Muscle of arm (tissue), 14 donors: ENCODE measurements around the gene ACKR1. TPM values are rescaled to one million over a fixed set of nuclear protein-coding genes. Genes with fewer than 3 reads are reported as not detected.

Experiments
- DNase-seq: peaks from one replicate; pipeline ENCODE4 v3.0.0-alpha.2; 2013
- long read RNA-seq, 11 donors: transcript quantifications; one replicate each; lab custom pipeline, GENCODE V29; 2026
- polyA plus RNA-seq, 12 donors: library from polyadenylated mRNA; unstranded; fragments of 120-200 nt; gene quantifications; one replicate each; pipeline ENCODE4 v1.2.1, GENCODE V29; 2013; ENCODE audit not compliant: insufficient read length in 12 of 12

Gene ACKR1, protein sequence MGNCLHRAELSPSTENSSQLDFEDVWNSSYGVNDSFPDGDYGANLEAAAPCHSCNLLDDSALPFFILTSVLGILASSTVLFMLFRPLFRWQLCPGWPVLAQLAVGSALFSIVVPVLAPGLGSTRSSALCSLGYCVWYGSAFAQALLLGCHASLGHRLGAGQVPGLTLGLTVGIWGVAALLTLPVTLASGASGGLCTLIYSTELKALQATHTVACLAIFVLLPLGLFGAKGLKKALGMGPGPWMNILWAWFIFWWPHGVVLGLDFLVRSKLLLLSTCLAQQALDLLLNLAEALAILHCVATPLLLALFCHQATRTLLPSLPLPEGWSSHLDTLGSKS
- 1 to 10 TPM in 8 of 12 donors, under 1 TPM in 2, not detected in 2; 0.80 to 4.2 (median 2.0) TPM for polyA plus RNA-seq
- long read RNA-seq, donor 1, partial matches to known transcripts, result 0 of 4 reads
- long read RNA-seq, donor 1, other reads (novel, unspliced or antisense), result 0 of 4 reads
- long read RNA-seq, donor 2, partial matches to known transcripts, result 0 of 3 reads
- long read RNA-seq, donor 2, other reads (novel, unspliced or antisense), result 0 of 3 reads
- long read RNA-seq, donor 3, result 0 reads
- long read RNA-seq, donor 4, partial matches to known transcripts, result 0 of 1 reads
- long read RNA-seq, donor 4, other reads (novel, unspliced or antisense), result 0 of 1 reads
- long read RNA-seq, donor 5, partial matches to known transcripts, result 0 of 1 reads
- long read RNA-seq, donor 5, other reads (novel, unspliced or antisense), result 0 of 1 reads
- long read RNA-seq, donor 6, partial matches to known transcripts, result 0 of 1 reads
- long read RNA-seq, donor 6, other reads (novel, unspliced or antisense), result 0 of 1 reads
- long read RNA-seq, donor 7, result 0 reads
- long read RNA-seq, donor 8, partial matches to known transcripts, result 0 of 4 reads
- long read RNA-seq, donor 8, other reads (novel, unspliced or antisense), result 0 of 4 reads
- long read RNA-seq, donor 9, partial matches to known transcripts, result 0 of 5 reads
- long read RNA-seq, donor 9, other reads (novel, unspliced or antisense), result 0 of 5 reads
- long read RNA-seq, donor 10, partial matches to known transcripts, result 0 of 2 reads
- long read RNA-seq, donor 10, other reads (novel, unspliced or antisense), result 0 of 2 reads
- long read RNA-seq, donor 11, partial matches to known transcripts, result 0 of 3 reads
- long read RNA-seq, donor 11, other reads (novel, unspliced or antisense), result 0 of 3 reads

DNA sequence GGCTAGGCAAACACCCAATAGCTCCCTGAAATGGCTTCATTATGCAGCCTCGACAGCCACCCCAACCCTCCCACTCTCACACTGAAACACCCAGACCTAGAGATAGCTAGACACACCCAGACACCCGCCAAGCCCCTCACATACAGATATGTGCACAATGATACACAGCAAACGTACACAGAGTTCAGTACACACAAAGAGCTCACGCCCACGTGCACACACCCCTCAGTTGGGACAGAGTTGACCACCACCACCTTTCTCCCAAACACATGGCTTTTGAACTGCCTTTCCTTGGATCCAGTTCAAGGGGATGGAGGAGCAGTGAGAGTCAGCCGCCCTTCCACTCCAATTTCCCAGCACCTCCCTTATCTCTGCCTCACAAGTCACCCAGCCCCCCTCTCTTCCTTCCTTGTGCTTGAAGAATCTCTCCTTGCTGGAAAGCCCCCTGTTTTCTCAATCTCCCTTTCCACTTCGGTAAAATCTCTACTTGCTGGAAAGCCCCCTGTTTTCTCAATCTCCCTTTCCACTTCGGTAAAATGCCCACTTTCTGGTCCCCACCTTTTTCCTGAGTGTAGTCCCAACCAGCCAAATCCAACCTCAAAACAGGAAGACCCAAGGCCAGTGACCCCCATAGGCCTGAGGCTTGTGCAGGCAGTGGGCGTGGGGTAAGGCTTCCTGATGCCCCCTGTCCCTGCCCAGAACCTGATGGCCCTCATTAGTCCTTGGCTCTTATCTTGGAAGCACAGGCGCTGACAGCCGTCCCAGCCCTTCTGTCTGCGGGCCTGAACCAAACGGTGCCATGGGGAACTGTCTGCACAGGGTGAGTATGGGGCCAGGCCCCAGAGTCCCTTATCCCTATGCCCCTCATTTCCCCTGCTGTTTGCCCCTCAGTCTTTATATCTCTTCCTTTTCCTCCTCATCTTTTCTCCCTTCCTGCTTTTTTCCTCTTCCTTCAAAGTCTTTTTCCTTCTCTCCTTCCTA, at the start of gene ACKR1:
Gene ACKR1, plus strand, starts transcription at position 715 of the 981 bp plus-strand sequence. Its CDS starts 85 bp downstream, at position 800.
- no peak for DNase-seq

DNA sequence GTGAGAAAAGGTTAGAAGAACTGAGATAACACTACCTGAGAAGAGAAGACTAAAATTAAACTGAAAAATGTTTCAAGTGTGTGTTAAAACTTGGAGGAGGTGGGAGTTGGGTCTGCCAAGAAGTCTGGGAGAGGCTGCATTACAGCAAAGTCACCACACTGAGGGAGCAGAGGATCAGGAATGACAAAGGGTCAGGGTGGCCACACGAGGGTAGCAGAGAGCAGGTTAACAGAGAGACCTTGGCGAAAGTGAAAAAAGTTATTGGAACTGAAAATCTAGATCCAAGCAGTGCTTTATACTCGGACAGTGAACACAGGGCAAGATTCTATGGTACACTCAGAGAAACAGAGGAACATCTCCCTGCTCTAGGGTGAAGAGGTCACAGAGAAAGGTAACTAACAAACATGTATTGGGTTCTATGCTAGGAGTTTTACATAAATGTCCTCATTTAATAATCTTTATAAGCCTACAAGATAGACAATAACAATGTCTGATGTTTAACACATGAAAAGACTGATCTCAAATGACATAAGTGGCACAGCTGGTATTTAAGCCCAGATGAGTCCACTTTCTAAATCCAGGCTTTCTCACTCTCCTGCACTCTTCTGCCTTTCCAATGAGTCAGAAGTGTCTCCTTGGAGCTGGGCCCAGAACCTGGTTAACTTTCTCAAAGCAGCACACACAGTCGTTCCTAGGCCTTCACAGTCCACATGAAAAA, 43.5 kb upstream of the ACKR1 start:
- DNase-seq, result peak; percentile 82

DNA sequence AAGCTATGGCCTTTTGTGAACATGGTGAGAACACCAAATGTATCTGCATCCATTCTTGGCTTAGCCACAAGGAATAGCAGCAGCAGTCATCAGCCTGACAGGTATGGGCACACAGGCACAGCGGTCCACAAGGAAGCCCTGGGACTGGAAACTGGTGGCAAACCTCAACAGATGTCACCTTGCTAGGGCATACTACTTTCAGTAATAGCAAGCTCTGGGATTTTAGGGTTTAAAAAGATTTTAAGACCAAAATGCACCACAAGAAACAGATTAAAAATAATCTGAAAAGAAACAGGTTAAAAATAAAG, 43.0 kb upstream of the ACKR1 start:
- DNase-seq, result no peak

DNA sequence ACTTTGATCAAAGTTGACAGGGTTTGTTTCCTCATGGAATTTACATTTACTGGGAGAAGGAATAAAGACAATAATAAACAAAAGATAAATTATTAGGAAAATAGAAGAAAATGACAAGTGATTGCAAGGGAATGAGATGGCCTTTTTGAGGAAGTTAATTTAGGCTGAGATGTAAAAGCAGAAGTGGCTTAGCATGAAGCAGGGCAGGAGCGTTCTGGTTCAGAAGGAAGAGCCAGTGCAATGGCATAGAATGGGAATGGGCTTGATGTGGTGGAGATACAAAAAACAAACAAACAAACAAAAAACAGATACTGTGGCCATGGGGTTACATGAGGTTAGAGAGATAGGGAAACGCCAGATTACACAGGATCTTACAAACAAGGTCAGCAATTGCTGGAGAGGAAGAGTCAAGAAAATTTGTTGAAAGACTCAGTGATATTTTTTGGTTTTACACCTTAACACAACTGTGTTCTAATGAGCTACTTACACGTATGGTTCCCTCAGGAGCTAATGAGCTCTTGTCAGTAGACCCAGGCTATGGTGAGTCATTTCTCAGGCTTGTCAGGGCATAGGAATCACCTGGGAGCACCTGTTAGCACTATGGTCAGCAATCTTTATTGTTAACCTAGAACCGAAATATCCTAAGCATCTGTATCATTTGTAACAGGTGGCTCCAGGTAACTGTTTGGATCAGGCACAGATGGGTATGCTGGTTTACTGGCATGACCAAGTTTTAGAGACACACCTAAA, 42.0 kb upstream of the ACKR1 start:
- DNase-seq, result no peak

DNA sequence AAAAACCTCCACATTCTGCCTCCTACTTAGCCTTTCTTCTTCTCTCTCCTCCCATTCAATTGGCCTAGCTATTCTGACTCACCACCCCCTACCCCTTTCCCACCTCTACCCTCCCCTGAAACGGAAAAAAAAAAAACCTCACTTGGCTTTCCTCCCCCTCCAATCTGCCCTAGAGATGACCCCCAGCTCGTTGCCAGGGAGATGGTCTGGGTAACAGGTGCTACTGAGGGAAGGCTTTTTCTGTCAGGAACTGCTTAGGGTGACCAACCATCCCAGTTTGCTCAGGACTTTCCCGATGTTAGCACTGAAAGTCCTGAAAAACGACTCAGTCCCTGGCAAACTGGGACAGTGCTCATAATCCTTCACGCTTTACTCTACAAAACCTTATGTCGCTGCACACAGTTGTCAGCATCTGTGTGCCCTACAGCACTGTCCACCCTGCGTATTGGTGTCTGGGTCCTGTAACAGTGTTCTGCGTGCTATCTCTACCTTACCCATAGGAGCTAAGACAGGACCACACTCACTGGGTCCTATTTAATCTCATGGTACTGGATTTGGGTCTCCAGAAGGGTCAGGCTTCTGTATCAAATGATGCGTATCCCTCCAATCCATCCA, 41.0 kb upstream of the ACKR1 start:
- DNase-seq, result no peak

DNA sequence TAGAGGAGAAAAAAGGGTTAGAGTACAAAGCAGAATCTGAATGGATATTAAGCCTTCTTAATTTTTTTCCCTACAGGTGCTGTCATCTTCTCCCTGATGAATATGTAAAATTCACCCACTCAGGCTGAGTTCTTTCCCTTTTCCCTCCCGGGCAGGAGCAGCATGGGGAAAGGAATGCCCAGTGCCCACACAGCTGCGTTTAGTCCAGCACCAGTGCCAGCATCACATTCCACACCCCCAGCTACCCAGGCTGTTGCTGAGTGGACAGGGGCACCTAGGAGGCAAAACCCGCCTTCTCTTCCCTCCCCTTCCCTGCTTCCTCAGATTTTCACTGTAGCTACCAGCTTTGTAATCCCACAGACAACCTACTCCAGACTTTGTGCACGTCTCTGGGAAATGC, 36.6 kb upstream of the ACKR1 start:
- DNase-seq, result no peak

DNA sequence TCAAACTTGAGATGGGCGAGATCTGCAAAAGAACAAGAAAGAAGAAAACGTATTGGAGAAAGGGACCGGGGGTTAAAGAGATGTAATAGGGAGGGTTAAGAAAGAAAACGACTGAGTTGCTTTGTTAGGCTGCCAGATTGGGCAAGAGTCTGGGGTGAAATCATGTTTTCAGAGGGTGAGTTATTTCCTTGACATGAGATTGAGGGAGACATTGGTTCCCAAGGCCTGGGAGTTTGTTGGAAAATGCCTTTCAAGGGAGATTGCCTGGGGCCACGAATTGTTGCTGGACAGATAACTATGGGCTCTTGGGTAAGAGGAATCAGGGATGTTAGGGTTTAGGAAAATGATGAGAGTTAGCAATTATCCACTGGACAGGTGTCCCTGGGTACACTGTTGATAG, 34.0 kb upstream of the ACKR1 start:
- no peak for DNase-seq

DNA sequence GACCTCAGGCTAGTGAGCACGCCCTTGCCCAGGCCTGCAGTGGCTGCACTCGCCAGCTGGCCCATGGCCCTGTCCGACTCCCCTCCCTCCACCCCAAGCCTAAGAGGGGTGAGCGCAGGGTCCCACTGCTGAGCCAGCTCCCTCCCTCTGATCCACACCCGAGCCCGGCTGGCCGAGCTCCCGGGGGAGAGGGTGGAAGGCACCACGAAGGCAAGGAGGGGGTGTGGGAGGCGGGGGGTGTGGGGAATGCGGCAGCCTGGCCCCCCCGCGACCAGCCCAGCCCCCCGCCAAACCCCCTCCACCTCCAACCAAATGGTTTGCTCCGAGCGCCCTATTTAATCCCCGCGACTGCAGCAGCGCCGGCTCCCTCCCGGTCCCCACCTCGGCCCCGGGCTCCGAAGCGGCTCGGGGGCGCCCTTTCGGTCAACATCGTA, 33.4 kb upstream of the ACKR1 start, which contains the start of gene CADM3:
Gene CADM3, plus strand, starts transcription at position 362 of the 434 bp plus-strand sequence. CDS start 151 bp downstream, outside the sequence.
- DNase-seq, result no peak

DNA sequence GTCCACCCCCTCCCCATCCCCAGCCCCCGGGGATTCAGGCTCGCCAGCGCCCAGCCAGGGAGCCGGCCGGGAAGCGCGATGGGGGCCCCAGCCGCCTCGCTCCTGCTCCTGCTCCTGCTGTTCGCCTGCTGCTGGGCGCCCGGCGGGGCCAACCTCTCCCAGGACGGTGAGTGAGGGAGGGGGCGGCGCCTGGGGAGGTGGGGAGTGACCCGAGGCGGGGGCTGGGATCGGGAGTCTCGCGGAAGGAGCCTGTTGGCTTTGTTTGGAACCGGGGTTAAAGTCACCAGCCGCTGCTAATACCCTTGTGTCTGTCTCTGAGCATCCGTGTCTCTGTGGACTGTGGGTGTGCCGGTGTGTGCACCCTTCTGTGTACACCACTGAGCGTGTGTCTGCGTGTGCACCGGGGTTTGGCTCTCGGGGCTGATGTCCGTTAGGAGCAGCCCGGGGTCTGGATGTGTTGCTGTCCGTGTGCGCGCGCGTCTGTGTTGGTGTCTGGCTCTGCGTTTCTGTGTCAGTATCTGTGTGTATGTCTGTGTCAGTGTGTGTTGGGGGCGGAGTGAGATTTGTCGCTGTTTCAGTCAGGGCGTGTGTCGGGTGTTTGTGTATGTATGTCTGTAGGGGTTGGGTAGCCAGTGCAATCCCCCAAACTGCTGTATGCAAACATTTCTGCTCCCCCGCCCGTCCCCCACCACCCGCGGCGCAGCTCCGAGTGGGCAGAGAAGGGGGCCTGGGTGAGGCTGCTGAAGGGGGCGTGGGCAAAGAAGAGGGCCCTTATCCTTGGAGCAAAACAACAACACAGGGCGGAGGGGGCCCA, 32.8 kb upstream of the ACKR1 start:
- DNase-seq, result no peak

DNA sequence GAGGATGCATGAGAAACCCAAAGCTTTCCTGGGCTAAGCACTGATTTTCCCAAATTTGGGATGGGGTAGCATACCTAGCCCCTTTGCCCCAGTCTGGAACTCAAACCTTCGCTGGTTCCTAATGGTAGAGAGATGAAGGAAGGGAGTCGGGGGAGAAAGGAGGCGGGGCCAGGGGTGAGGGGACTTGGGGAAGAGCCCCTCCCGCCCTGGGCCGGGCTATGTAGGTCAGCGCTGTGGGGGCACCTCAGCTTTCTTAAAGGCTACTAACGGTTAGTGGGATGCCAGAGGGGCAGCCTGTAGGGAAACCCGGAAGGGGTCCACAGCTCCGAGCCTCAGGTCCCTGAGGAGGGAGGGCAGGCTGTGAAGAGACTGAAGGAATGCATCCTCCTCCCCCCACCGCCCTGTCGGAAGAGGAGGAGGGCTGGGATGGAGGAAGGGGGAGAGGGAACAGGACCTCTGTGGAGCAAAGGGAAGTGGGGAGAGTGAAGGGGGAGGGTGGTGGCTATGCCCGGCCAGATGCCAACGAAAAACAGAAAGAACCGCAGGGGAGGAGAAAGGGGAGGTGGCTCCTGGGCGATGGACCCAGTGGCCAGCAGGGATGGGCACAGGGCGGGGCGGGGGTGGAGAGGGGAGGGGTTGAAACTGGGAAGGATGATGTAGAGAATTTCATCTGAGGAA, 31.9 kb upstream of the ACKR1 start:
- no peak for DNase-seq

DNA sequence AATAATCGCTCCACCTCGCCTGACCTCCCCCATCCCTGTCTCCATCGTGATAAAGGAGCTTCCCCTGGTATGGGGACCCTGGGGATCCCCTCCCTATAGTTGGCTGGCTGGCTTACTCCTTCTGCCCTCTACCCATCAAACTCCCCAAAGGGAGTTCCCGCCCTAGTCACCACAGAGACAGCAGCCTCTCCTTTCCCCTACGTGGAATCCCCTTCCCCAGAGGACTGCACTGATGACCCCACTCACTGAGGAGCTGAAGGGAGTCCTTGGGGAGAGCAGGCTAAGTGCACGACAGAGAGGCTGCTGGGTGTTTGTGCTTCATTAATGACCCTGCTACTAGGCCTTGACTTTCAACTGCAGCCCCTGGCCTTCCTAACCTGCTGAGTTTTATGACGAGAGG, 31.4 kb upstream of the ACKR1 start:
- DNase-seq, result no peak

DNA sequence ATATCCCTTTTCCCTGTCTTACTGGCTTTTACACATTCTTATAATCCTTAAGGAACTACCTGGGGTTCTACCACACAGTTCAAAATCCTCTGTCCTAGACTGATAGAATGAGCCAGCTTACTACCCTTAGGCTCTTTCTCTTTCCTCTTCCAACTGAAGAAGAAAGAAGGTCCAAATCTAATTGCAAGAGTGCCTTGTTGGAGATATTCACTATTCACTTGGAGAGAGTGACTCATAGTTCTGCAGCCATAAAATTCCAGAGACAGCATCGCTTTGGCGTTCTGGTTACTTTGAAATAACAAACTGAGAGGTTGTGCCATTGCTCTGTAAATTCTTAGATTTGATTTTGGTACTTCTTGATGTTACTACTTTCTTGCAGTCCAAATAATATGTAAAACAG, 29.1 kb upstream of the ACKR1 start:
- no peak for DNase-seq

DNA sequence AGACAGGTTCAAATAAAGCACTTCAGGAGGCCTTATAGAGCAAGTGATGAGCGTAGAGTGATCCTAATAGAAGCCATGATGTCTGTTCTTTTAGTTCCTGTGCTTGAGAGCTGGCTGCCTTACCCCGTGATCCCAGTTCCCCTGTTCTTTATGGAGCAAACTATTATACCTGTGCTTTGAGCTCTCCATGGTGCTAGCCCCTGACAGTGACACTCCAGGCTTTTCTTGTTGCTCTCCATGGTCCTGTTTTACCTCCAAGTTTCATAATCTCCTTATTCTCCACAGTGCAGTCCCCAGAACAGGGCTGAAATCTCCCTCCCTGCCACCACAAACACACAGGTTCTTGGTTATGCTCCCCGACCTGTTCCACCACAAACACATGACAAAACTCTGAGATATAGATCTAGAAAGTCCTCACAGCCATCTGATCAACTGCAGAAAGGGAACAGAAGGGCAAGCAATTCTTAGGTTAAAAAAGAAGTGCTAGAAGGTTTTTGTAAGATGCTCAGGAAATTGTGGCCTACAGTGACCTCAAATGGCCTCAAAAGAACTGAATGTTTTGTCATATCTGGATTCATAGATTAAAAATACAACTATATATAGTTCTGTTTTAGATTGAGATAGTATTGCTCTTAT, 27.3 kb upstream of the ACKR1 start:
- peak; percentile 74 for DNase-seq

DNA sequence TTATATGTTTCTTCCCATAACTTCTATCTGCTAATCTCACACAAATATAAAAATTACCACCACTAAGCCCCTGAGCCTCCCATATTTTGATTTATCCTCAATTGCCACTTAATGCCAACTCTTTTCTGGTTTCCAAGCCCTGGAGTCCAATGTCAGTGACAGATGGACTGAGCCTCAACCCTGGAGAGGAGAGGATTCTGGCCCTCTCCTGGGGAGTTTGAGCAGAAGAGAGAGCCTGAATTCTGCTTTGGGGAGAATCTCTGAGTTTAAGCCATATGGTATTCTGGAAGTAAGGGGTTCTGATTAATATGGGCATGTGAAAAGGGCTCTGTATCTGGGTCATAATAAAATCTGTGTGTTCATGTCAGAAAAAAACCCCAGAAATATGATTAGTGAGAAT, 24.8 kb upstream of the ACKR1 start:
- DNase-seq, result no peak

DNA sequence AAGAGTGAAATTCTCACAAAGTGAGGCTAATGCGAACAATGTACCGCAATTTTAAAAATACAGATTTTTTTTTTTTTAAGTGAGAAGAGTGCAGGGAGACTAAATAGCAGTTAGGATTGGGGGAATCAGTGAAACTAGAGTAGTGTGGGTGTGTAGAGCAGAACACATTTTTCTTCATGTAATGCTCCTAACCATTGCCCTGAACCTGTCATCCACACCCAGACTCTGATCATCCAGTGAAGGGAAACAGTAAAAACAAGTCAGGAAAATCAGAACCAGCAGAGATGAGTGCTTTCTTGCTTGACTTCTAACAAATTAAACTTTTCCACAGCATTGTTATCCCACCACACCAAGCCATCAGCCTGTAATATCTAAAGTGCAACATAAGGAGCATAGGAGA, 24.2 kb upstream of the ACKR1 start:
- DNase-seq, result no peak

DNA sequence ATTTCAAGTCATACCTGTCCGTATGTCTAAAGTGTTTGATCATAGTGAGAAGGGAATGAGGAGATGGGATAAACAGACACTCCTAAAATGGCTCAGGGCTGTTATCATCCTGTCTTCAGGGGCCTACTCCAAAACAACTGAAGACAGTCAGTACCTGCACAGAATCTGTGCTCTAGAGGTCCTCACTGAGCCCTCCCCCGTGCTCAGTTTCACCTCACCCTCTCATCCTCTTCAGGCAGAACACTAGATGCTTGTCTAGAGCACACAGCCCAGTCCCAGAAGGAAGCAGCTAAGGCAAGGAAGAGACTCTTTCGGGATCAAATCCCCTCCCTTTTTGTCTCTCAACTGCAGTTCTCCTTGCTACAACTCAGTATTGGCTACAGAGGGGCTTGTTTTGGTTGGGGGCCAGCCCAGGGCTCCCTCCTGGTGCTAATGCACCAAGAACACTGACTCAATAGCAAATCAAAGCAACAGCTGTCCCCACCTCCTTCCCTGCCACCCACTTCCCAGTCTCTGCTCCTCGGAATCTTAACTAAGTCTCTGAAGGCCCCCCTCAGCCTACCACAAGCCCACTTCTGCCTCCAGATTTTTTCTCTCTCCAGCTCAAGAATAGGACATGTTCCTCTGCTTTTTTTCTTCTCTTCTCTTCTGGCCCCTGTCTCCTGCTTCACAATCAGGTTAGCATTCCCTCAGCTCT, 23.2 kb upstream of the ACKR1 start:
- DNase-seq, result no peak
